IPS DF 4.7 (cell line): ENCODE results near the gene CCDC47.
"Not testable (repeated sequence)": the region's sequence is repeated elsewhere in the genome, so short reads cannot be mapped to it uniquely, and the experiment has no call there.

Source experiments
- DNase-seq: peaks from one replicate; pipeline ENCODE4 v3.0.0-alpha.2; 2013; ENCODE audit warnings: low spot score; ENCODE audit errors: extremely low read depth

CCDC47 gene, protein sequence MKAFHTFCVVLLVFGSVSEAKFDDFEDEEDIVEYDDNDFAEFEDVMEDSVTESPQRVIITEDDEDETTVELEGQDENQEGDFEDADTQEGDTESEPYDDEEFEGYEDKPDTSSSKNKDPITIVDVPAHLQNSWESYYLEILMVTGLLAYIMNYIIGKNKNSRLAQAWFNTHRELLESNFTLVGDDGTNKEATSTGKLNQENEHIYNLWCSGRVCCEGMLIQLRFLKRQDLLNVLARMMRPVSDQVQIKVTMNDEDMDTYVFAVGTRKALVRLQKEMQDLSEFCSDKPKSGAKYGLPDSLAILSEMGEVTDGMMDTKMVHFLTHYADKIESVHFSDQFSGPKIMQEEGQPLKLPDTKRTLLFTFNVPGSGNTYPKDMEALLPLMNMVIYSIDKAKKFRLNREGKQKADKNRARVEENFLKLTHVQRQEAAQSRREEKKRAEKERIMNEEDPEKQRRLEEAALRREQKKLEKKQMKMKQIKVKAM

DNA sequence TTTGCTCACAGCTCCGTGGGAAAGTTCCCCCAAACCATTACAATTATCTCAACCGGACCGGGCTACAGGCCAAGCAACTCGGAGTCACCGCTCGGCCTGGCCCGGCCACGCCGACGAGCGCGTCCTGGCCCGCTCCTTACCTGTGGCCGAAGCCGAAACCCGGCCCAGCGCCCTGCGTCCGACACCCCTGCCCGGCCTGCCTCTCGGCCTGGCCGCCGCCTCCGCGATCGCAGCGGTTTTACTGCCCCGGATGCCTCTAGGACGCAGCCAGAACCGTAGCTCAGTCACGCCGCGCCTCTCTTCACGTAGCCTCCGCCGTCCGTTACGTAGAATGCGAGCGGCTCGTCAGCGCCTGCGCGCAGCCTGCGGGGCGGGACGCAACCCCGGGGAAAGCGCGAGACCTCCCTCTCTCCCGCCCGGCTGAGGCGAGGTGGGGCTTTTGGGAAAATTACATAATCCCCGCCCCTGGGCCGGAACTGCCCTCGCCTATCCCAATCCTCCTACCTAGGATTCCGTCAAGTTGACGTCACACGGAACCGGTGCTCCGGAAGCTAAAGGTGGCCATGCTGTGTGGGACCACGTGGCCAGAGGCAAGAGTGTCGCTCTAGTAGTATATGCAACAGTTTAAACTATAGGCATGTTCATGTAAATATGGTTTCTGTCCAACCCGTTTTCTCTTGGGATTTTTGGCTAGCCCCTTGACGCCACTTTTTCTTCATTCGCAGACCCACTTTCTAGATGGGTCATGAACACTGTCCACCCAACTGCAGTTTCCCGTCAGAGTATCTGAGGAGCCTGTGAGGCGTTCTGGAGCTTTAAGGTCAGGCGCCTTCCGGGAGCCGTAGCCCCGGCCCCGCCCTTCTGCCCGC, at the start of gene CCDC47:
Gene CCDC47 (minus strand): TSS at position 326 of the 869 bp plus-strand sequence. CDS start 7,422 bp downstream, outside the sequence.
- DNase-seq: peak; percentile 99

DNA sequence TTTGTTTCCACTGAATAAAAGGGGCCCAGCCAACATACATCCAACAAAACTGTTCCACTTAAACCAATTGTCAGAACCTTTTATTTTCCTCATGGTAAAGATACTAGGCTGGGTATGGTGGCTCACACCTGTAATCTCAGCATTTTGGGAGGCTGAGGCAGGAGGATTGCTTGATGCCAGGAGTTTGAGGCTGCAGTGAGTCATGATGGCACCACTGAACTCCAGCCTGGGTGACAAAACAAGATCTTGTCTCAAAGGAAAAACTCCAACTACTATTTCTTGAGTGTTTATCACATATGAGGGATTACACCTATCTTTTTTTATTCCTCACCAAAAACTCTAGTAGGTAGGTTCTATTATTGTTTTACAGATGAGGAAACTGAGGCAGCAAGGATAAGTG, 49.1 kb upstream of the CCDC47 start:
- DNase-seq: no peak

DNA sequence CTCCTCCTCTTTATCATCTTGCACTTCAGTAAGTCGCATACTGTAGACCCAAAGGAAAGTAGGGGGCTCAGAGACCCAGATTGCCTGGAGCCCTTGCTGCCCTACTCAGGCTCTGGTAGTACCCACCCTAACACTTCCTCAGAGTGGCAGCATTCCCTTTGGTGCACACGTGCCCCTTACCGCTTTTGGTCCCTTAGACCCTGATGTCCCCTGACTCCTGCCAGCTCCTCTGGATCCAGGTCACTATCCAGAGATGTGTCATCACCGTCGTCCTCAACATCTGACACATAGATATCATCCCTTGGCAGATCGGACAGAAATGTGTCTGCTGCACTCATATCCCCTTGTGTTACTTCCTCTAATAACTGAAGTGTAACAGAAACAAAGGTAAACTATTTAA, 48.4 kb upstream of the CCDC47 start:
- DNase-seq: no peak

DNA sequence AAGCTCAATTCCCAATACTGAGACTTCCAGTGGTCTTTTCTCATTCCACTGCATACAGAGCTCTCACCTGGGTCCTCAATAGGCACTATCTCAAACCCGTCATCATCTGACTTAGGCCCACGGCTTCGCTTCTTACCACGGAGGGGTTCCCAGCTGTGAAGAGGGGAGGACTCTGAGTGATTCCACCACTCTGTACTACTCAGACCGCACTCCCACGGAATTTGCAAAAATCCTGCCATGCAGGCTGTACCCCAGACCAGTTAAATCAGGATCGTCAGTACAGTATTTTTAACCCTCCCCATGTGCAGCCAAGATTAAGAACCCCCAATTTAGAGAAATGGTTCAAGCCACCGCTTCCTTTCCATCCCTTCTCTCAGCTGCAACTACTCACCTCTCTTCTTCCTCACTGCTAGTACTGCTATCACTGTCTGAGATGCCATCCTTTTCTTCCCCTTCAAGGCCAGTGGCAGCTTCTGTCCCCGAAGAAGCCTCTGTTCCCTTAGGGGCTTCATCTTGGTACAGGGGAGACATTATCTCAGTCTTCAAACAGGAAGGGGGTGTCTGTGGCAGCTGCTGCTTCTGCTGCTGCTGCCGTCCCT, 47.7 kb upstream of the CCDC47 start:
- no peak for DNase-seq

DNA sequence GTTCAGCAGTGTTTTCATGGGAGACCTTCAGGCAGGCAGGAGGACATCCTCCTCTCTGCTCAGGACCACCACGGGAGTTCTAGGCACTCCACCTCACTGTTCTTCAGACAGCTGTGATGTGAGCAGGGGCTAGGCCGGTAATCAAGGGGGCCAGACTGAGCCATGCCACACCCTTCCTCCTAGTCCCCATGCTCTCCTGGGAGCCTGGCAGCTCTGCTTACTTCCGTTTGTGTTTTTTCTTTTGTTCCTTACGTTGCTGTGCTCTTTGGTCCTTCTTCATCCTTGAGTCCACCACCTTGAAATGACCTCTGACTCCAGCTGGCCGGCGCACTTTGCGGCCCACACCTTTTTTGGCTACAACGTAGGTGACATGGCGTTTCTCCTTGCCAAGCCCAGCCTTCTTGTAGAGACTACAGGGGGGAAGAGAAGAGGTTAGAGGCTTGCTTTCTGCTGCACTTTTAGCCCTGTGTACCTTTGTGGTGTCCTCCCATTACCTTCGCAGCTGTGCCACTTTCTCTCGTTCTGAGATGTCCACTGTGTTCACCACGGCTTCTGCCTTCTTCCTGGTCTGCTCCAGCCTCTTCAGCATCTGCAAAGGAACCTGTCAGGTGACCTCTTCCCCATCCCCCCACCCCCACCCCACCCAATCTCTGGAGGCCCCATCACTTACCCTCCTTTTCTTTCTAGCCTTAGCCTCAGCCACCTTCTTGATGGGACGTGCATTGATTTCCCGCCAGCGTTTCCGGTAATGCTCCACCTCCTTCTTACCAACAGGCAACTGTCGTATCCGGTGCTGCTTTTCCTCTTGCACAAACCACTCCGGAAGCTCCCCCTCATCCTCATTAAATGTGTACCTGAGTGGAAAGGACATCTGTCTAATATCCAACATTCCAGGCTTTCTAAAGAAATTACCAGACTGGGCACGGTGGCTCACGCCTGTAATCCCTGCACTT, 46.5 kb upstream of the CCDC47 start:
- DNase-seq: no peak

DNA sequence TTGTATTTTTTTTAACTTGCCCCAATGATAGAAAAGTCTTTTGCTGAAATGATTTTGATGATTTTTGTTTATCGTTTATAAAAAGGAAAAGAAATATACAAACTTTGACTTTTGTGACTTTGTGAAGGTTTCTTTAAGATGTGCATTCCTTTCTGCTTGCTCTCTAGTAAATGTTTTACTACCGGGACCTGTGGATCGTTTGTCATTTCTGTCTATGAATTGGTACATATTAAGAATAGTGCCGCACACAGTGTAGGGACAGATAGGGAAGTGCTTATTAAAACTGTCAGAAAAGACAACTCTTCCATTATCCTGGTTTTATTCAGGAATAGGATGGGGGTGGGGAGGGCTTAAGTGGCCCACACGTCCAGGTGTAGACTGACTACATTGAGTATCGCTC, 45.7 kb upstream of the CCDC47 start:
- no peak for DNase-seq

DNA sequence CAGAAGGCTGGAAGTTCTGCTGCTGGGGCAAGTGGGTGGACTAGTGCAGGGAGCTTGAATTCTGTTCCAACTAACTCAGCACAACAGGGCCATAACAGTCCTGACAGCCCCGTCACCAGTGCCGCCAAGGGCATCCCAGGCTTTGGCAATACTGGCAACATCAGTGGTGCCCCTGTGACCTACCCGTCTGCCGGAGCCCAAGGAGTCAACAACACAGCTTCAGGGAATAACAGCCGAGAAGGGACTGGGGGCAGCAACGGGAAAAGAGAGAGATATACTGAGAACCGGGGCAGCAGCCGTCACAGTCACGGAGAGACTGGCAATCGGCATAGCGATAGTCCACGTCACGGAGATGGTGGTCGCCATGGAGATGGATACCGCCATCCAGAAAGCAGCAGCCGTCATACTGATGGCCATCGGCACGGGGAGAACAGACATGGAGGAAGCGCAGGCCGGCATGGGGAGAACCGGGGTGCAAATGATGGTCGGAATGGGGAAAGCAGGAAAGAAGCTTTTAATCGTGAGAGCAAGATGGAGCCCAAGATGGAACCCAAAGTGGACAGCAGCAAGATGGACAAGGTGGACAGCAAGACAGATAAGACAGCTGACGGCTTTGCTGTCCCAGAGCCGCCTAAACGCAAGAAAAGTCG, 44.5 kb upstream of the CCDC47 start:
- DNase-seq: no peak

DNA sequence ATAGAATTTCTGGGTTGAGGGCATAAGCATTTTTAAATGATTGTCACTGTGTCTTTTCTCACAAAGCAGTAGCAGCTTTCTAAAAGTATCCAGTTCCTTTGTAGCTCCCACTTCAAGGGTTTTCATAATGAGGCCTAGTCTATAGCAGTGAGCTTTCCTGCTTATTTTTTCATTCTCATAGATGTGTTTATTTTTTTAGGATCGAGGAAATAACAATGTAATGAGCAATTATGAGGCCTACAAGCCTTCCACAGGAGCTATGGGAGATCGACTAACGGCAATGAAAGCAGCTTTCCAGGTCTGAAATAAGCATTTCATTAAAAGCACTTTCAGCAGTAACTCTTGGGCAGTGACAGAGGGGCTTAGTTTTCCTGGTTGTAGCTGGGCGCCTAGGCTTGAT, 43.3 kb upstream of the CCDC47 start:
- DNase-seq: no peak

DNA sequence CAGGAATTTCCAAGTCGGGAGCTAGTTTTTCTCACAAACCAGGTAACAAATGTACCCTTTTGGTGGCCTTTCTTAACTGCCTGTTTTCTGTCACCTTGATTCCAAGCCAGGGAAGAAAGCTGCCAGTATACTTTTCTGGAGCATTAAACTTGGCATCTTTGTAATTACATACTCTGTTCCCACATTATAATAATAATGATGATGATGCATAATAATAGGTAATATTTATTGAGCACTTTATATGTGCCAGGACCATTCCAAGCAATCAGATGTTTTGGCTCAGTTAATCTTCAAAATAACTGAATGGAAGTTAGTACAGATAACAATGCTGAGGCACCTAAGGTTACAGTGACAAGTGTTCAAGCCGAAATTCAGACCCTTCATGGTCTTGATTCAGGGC, 42.7 kb upstream of the CCDC47 start:
- DNase-seq: no peak

DNA sequence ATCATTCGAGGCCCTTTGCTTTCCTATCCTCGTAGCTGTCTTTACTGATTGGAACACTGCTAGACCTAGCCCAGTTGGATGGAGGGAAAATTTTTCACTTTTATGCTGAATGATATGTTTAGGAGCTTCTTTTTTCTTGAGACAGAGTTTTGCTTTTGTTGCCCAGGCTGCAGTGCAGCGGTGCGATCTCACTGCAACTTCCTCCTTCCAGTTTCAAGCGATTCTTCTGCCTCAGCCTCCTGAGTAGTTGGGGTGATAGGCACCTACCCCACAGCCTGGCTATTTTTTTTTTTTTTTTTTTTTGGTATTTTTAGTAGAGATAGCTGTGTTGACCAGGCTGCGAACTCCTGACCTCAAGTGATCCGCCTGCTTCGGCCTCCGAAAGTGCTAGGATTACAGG, 36.6 kb upstream of the CCDC47 start:
- no peak for DNase-seq

DNA sequence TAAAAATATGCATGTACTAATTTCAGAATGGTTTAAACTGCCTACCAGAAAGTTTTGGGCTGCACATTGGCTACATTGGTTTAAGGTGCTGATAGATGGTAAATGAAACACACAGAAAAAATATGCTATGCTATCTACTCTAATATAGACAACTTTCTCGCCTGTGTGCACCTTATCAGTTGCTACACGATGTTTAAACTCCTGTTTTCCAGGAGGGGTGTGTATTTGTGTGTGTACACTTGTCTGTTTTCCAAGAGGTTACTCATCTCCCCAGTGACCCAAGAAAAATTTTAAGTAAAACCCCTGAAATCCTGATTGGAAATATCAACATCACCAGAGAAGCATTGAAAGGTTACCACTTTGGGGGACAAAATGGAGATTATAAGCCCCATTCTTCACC, 32.2 kb upstream of the CCDC47 start:
- no peak for DNase-seq

DNA sequence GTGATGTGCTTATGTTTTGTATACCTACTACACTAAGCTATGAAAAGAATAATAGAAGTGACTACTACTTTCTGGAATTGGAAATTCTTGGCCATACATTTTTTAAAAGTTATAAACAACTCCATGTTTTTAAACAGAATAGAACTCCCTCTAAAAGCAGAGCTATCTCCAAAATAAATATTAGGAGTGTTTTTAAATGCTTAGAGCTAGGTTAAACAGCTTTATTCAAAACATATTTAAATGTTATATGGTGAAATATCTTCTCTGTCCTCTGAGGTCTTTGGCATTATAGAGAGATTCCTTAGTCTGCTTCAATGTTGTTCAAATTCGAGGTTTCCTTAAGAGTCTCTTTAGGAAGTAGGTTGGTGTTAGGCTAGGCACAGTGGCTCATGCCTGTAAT, 30.9 kb upstream of the CCDC47 start:
- DNase-seq: no peak

DNA sequence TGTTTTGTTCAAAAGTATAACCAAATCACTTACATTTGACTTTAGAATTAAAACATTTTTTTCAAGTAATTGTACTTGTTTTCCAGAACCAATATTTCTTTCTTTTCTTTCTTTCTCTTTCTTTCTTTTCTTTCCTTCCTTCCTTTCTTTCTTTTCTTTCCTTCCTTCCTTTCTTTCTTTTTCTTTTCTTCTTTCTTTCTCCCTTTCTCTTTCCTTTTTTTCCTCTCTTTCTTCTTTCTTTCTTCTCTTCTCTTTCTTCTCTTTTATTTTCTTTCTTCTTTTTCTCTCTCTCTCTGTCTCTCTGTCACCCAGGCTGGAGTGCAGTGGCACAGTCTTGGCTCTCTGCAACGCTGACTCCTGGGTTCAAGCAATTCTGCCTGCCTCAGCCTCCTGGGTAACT, 27.4 kb upstream of the CCDC47 start:
- DNase-seq: no peak

DNA sequence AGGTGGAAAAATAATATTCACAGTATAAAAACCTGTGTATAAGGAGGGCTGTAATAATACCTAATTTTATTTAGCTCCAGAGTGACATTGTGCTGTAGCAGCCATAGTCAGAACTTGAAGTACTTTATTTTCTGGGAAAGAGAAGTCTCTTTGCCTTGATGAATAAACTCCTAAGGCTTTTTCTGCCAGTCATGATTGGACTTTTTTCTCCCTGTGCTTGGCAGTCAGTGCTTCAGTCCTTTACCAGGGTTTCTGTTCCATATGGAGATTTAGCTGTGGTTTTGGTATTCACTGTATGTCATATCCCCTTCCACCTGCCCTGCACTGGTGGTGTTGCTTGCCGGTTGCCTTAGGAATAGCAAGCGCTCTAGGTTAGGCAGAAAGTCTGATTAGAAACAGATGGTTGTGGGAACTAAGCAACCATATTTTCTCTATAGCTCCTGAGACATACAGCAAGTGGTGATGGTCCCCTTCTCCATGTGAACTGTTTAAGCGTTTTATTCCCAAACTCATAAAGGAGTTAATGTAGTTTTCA, 25.2 kb upstream of the CCDC47 start:
- DNase-seq: no peak

DNA sequence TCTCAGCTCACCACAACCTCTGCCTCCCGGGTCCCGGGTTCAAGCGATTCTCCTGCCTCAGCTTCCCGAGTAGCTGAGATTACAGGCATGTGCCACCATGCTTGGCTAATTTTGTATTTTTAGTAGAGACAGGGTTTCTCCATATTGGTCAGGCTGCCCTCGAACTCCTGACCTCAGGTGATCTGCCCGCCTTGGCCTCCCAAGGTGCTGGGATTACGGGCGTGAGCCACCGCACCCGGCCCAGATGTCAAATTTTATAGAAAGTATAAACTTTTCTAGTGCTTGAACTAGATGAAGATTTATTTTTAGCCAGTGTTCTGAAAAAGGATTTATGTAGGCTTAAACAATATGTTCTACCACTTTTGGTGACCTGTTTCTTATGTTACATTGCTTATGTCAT, 23.0 kb upstream of the CCDC47 start:
- DNase-seq: not testable (repeated sequence)

DNA sequence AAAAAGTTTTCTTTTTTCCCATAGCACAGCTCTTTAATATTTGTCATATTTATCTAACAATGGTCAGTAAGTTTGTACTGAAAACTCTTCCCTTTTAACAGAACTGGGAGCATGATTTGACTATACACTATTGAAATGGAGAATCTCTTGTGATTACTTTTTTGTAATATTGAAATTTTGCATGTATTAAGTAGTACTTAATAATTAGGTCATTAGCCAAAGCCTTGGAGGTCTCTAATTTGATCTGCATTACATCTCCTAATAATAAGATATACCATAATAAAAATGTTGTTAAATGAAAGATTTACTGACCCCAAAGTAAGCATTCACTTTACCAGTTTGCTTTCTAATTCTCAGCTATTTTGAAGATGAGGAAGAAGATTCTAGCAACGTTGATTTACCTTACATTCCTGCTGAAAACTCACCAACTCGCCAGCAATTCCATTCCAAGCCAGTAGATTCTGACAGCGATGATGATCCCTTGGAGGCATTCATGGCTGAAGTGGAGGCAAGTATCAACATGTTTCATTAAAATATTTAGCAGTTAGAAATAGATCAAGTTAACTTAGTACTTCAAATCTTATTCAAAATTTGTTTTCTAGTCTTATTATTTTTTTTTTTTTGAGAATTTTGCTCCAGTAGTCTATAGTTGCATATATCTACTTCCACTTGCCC, 18.8 kb upstream of the CCDC47 start:
- no peak for DNase-seq

DNA sequence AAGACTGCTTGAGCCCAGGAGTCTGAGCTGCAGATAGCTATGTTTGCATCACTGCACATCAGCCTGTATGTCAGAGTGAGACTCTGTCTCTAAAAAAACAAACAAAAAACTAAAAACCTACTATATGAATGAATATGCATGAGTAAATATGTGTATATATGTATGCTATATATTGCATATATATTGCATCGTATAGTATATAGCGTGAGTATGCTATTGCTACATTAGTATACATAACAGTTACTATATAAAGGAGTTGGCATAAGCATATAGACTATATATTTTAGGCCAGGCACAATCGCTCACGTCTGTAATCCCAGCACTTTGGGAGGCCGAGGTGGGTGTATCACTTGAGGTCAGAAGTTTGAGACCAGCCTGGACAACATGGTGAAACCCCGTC, 16.7 kb upstream of the CCDC47 start:
- no peak for DNase-seq

DNA sequence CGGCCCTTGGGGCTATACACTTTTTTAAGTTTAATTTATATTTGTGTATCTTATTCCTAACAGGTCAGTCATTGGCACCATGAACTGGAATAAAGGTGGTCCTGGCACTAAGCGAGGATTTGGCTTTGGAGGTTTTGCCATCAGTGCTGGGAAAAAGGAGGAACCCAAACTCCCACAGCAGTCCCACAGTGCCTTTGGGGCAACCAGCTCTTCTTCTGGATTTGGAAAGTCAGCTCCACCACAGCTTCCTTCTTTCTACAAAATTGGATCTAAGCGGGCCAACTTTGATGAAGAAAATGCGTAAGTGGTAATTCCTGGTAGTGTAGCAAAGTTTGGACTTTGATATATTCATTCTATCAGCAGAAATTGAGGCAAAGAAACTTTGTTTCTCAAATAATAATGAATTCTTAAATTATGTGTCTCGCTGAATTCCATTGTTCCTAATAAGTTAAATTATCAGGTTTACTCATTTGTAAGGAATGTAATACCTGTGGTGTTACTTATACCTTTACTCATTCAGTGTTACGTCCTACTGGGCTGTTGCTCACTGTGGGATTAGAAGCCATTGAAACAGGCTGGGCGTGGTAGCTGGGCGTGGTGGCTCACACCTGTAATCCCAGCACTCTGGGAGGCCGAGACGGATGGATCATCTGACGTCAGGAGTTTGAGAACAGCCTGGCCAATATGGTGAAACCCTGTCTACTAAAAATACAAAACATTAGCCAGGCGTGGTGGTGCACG, 13.7 kb upstream of the CCDC47 start:
- no peak for DNase-seq

DNA sequence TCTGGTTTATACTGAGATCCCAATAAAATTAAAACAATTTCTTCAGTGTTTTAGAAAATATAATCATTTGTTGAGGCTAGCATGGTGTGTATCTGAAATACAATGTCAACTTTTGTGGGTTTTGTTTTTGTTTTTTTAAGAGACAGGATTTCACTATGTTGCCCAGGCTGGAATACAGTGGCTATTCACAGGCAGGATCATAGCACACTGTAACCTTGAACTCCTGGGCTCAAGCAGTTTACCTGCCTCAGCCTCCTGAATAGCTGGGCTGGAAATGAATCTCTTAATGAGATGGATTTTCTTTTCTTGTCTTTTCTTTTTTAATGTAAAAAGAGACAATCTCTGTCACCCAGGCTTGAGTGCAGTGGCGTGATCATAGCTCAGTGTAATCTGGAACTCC, 12.7 kb upstream of the CCDC47 start:
- DNase-seq: no peak
